Panc1 (cell line): Measurements from ENCODE around the gene LRSAM1. TPM values are rescaled to one million over a fixed set of nuclear protein-coding genes. Genes with fewer than 3 reads are reported as not detected.
"Not testable (repeated sequence)": the region's sequence is repeated elsewhere in the genome, so short reads cannot be mapped to it uniquely, and the experiment has no call there.

Experiments
- ATAC-seq: fragments of 200-7000 bp; cut with Tn5 transposase; 2 replicates; pipeline ENCODE4 v1.9.1; 2020; ENCODE audit warnings: mild to moderate bottlenecking, moderate library complexity
- BruUV-seq: library from RNA; stranded (reverse); fragments of 400-500 nt; replicated peaks from 2 replicates; lab custom pipeline; 2021; lab: Mats Ljungman, UMichigan
- CTCF ChIA-PET: fragments of 300-600 bp; sonication (Branson Sonifier 250); formaldehyde crosslinking; loops from one replicate; lab custom pipeline; 2022; ENCODE audit warnings: antibody characterized with exemption; lab: Charles Lee
- POLR2A ChIA-PET: fragments of 300-600 bp; sonication (Branson Sonifier 250); formaldehyde crosslinking; loops from one replicate; lab custom pipeline; 2022; ENCODE audit warnings: antibody characterized with exemption; lab: Charles Lee
- DNase-seq: peaks from one replicate; pipeline ENCODE4 v3.0.0-alpha.2; 2010; ENCODE audit warnings: low read depth, low spot score
- H3K27ac ChIP-seq: 2 replicates; pipeline ENCODE4 v1.5.1; 2011; ENCODE audit warnings: mild to moderate bottlenecking, low read length, inconsistent platforms
- H3K27me3 ChIP-seq: fragments of 200-500 bp; sonication (Bioruptor generic); 2 replicates; pipeline ENCODE4 v1.6.0; 2014; ENCODE audit warnings: low read length, inconsistent platforms; ENCODE audit not compliant: control insufficient read depth, insufficient read depth
- H3K36me3 ChIP-seq: fragments of 200-500 bp; sonication (Bioruptor generic); 2 replicates; pipeline ENCODE4 v1.5.1; 2014; ENCODE audit warnings: inconsistent platforms, mild to moderate bottlenecking, low read length, moderate library complexity; ENCODE audit not compliant: control insufficient read depth, insufficient read depth
- H3K4me1 ChIP-seq: 2 replicates; pipeline ENCODE4 v1.5.1; 2011; ENCODE audit warnings: inconsistent platforms, mild to moderate bottlenecking, low read length, moderate library complexity; ENCODE audit not compliant: control insufficient read depth, insufficient read depth
- H3K4me3 ChIP-seq, 2 experiments: 2 replicates each; pipeline ENCODE4 v1.5.1; 2011 to 2012; ENCODE audit warnings: low read depth in 2 of 2, low read length in 2 of 2, mild to moderate bottlenecking in 2 of 2, inconsistent platforms in 1 of 2, moderate library complexity in 1 of 2
- H3K9me3 ChIP-seq: fragments of 200-500 bp; sonication (Bioruptor generic); 2 replicates; pipeline ENCODE4 v1.5.1; 2014; ENCODE audit warnings: low read depth, mild to moderate bottlenecking, inconsistent platforms, low read length, moderate library complexity; ENCODE audit not compliant: control insufficient read depth, insufficient read depth
- POLR2AphosphoS5 ChIP-seq: IDR thresholded peaks from 2 replicates; pipeline ENCODE4 v1.6.1; 2012; ENCODE audit warnings: mild to moderate bottlenecking, low read depth, low read length, moderate library complexity
- SIN3A ChIP-seq: IDR thresholded peaks from 2 replicates; pipeline ENCODE4 v1.6.1; 2012; ENCODE audit warnings: low read depth, mild to moderate bottlenecking, low read length, moderate library complexity, borderline replicate concordance; ENCODE audit not compliant: insufficient read depth
- TCF7L2 ChIP-seq: IDR thresholded peaks from 2 replicates; pipeline ENCODE4 v1.6.1; 2011; ENCODE audit warnings: mild to moderate bottlenecking, low read depth, low read length, inconsistent platforms
- in situ Hi-C: cut with HindIII; loops from 2 replicates; pipeline ENCODE4 v1.10.0; 2016; ENCODE audit warnings: low sequenced_read_pairs, low pct_unique_long_range_greater_than_20kb
- intact Hi-C: fragments of 100-400 bp; cut with micrococcal nuclease; formaldehyde crosslinking; loops from one replicate; pipeline ENCODE4 v1.10.0; 2022; ENCODE audit not compliant: unreplicated experiment
- total RNA-seq: library from RNA; stranded (reverse); gene quantifications from one replicate; pipeline ENCODE4 v1.2.1, GENCODE V29; 2021; ENCODE audit not compliant: unreplicated experiment
- TF ChIP-seq, protein P1 (sequence below): fragments of 450-650 bp; IDR thresholded peaks from 2 replicates; pipeline ENCODE4 v1.5.1; 2017; ENCODE audit warnings: mild to moderate bottlenecking
- TF ChIP-seq, protein P2 (sequence below), 2 experiments: IDR thresholded peaks; 2 replicates each; pipeline ENCODE4 v1.6.1; 2011 to 2012; ENCODE audit warnings: low read depth in 2 of 2, control low read depth in 1 of 2, low read length in 1 of 2, mild to moderate bottlenecking in 1 of 2, moderate library complexity in 1 of 2; ENCODE audit not compliant: insufficient read depth in 1 of 2

Gene LRSAM1
- total RNA-seq, 1 experiment from 2014 or later: 15.4 TPM

DNA sequence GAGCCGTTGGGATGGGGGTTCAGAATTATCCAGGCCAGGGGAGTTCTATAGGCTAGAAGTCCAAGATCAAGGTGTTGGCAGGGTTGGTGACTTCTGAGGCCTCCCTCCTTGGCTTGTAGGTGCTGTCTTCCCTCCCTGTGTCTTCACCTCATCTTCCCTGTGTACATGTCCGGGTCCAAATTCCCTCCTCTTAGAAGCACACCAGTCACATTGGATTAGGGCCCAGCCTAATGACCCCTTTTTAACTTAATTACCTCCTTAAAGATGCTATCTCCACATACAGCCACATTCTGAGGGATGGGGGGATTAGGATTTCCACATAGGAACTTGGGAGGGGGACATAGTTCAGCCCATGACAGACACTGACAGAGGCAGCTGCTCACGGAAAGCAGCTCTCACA is 12.1 kb downstream of the LRSAM1 start:
- in situ Hi-C loops (no loop called here), intact Hi-C loops (no loop called here)
- BruUV-seq: no TSS peak
- Histone ChIP-seq H3K27me3 (no peaks in the 10 kb centered on the region), H3K36me3 (peaks cover 2% of the 10 kb centered on the region; the same call in 1 of the 2 replicates), H3K27ac (no peak overlapping the region), H3K4me1 (no peaks in the 10 kb centered on the region), H3K4me3 (no peak overlapping the region), H3K9me3 (no peaks in the 10 kb centered on the region)
- TF ChIP-seq SIN3A: no peak
- no peak for TF ChIP-seq POLR2AphosphoS5
- TF ChIP-seq, protein P1, sequence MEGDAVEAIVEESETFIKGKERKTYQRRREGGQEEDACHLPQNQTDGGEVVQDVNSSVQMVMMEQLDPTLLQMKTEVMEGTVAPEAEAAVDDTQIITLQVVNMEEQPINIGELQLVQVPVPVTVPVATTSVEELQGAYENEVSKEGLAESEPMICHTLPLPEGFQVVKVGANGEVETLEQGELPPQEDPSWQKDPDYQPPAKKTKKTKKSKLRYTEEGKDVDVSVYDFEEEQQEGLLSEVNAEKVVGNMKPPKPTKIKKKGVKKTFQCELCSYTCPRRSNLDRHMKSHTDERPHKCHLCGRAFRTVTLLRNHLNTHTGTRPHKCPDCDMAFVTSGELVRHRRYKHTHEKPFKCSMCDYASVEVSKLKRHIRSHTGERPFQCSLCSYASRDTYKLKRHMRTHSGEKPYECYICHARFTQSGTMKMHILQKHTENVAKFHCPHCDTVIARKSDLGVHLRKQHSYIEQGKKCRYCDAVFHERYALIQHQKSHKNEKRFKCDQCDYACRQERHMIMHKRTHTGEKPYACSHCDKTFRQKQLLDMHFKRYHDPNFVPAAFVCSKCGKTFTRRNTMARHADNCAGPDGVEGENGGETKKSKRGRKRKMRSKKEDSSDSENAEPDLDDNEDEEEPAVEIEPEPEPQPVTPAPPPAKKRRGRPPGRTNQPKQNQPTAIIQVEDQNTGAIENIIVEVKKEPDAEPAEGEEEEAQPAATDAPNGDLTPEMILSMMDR: no peak
- no peak for TF ChIP-seq TCF7L2
- TF ChIP-seq, protein P2, sequence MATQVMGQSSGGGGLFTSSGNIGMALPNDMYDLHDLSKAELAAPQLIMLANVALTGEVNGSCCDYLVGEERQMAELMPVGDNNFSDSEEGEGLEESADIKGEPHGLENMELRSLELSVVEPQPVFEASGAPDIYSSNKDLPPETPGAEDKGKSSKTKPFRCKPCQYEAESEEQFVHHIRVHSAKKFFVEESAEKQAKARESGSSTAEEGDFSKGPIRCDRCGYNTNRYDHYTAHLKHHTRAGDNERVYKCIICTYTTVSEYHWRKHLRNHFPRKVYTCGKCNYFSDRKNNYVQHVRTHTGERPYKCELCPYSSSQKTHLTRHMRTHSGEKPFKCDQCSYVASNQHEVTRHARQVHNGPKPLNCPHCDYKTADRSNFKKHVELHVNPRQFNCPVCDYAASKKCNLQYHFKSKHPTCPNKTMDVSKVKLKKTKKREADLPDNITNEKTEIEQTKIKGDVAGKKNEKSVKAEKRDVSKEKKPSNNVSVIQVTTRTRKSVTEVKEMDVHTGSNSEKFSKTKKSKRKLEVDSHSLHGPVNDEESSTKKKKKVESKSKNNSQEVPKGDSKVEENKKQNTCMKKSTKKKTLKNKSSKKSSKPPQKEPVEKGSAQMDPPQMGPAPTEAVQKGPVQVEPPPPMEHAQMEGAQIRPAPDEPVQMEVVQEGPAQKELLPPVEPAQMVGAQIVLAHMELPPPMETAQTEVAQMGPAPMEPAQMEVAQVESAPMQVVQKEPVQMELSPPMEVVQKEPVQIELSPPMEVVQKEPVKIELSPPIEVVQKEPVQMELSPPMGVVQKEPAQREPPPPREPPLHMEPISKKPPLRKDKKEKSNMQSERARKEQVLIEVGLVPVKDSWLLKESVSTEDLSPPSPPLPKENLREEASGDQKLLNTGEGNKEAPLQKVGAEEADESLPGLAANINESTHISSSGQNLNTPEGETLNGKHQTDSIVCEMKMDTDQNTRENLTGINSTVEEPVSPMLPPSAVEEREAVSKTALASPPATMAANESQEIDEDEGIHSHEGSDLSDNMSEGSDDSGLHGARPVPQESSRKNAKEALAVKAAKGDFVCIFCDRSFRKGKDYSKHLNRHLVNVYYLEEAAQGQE (IDR thresholded peaks at IDR 0.05; ENCODE audit: insufficient read depth in 1 of 2, low read depth in 2 of 2, low read length in 1 of 2): no peak
- ATAC-seq: no peak
- ChIA-PET POLR2A (no interaction called here), CTCF (interaction anchor here (0.5 kb wide), 1 partner anchor 10 kb away, joined by 3 read pairs; no protein-coding TSS in a partner anchor)
- no peak for DNase-seq

DNA sequence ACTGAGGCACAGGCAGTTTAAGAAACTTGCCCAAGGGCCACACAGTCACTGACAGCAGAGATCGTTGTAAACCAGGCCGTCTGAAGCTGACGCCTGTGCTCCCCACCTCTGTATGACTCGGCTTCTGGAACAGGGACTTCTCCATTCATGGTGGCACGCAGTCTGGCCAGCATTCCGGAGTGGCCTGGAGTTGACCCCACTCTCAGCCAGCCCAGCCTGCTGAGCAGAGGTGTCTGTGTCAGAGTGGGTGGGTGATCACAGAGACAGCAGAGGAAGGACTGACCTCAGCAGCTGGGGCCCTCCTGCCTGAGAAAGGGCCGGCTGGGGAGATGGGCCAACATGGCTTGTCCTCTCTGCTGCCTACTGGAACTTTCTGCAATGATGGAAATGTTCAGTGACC is 12.6 kb downstream of the LRSAM1 start:
- POLR2A ChIA-PET: no interaction called here
- DNase-seq (no peak), ATAC-seq (no peak)
- no TSS peak for BruUV-seq
- H3K36me3 ChIP-seq: peaks cover 2% of the 10 kb centered on the region; the same call in 1 of the 2 replicates
- in situ Hi-C loops: no loop called here
- CTCF ChIA-PET: no interaction called here
- H3K4me3 ChIP-seq: no peak overlapping the region
- no peaks in the 10 kb centered on the region for H3K4me1 ChIP-seq
- H3K9me3 ChIP-seq: no peaks in the 10 kb centered on the region
- H3K27me3 ChIP-seq: no peaks in the 10 kb centered on the region
- TF ChIP-seq, protein P1: no peak
- TF ChIP-seq POLR2AphosphoS5 (no peak), TCF7L2 (no peak), SIN3A (no peak)
- TF ChIP-seq, protein P2 (IDR thresholded peaks at IDR 0.05; ENCODE audit: insufficient read depth in 1 of 2, low read depth in 2 of 2, low read length in 1 of 2): no peak
- no peak overlapping the region for H3K27ac ChIP-seq
- intact Hi-C loops: no loop called here

DNA sequence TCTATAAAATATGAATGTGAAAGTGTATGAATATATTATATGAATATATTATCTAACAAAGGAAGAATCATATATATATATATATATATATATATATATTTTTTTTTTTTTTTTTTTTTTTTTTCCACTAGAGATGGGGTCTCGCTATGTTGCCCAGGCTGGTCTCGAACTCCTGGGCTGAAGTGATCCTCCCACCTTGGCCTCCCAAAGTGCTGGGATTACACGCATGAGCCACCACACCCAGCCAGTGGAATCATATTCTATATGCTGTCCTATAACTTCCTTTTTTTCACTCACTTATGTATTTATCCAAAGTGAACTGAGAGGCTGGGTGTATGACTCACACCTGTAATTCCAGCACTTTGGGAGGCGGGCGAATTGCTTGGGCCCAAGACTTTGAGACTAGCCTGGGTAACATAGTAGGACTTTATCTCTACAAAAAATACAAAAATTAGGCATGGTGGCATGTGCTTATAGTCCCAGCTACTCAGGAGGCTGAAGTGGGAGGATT is 15.2 kb downstream of the LRSAM1 start:
- H3K9me3 ChIP-seq, H3K27me3 ChIP-seq, ATAC-seq, in situ Hi-C loops, H3K4me3 ChIP-seq, intact Hi-C loops, H3K36me3 ChIP-seq, H3K4me1 ChIP-seq, CTCF ChIA-PET, DNase-seq, POLR2A ChIA-PET, H3K27ac ChIP-seq, BruUV-seq: not testable (repeated sequence)
